GM13976 (cell line): ENCODE measurements around the gene MLLT3.

Experiments
- DNase-seq: peaks from one replicate; pipeline ENCODE4 v3.0.0; 2012; ENCODE audit warnings: low spot score
- CTCF ChIP-seq: IDR thresholded peaks from 2 replicates; pipeline ENCODE4 v1.5.1; 2012; ENCODE audit warnings: borderline replicate concordance, mild to moderate bottlenecking; ENCODE audit not compliant: insufficient read depth; ENCODE audit errors: extremely low read depth, missing control alignments, control extremely low read depth
- in situ Hi-C: fragments of 300-500 bp; cut with MboI; formaldehyde crosslinking; loops from one replicate; pipeline ENCODE4 v1.12.0; 2022; ENCODE audit warnings: low sequenced_read_pairs, mixed read lengths, inconsistent platforms; ENCODE audit not compliant: unreplicated experiment

Gene MLLT3

GRCh38 chr9:20404192-20404813 is 218.0 kb downstream of the MLLT3 start:
- DNase-seq: no peak
- in situ Hi-C loops: no loop called here
- TF ChIP-seq CTCF: no peak

- in situ Hi-C loops: no loop called here
- no peak for TF ChIP-seq CTCF
- no peak for DNase-seq
These were observed 219.0 kb downstream of the MLLT3 start for GRCh38 chr9:20403346-20403745.

DNA sequence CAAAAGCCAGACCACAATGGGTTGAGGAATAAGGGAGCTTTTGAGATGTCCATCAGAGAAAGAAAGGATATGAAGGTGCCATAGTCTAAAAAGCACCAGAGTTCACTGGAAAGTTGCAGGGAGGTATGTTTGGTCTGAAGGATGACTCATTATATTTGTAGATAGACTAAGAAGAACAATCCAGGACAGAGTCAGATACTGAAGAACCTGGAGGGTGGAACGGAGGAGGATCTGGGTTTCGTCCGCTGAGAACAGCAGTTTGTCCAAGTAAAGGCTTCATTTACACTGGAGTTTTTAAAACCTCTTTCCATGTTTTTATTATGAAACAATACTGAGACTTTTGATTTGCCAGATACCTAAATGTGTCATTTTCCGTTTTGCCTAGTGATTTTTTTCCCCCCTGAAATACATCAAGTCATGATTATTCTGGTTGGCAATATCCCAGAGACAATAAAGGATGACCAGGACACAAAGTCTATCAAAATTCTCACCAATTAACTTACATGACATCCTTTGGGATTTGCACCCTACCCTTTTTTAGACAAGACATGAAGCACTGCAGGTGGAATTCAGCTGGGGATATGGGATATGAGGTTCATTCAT is 219.9 kb downstream of the MLLT3 start:
- TF ChIP-seq CTCF: no peak
- DNase-seq: no peak
- in situ Hi-C loops: no loop called here

DNA sequence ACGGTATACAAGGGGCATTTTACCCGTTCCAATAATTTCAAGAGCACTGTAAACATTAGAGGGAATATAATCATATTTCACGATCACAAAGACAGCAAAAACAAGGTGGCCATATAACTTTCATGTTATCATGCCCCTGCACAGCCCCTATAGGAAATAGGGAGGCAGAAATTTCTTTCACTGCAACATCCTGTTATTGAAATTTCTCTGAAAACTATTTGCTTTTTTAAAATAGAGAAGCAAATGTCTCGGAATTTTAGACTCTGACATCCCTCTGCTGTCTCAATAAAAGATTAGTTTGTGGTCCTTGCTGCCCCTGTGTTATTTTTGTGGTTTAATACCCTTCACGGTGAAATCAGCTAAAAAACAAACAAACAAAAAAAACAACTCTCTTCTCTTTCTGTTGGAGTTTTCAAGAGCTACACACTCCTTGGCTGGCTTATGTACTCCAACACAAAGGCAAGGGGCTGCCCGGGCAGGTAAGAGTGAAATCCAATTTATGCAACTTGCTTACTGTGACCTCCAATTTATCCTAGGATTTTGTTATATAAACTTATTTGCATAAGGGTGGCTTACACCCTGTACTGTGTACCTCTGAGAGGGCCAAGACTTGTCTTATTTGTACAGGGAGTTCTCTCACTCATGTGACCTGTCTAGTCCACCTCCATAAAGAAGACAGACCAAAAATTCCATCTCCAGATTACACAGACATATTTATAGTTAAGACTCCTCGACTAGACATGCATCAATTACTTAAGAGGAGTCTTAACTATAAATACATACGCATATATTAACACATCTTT is 223.6 kb downstream of the MLLT3 start:
- in situ Hi-C loops: no loop called here
- TF ChIP-seq CTCF: no peak
- DNase-seq: no peak

DNA sequence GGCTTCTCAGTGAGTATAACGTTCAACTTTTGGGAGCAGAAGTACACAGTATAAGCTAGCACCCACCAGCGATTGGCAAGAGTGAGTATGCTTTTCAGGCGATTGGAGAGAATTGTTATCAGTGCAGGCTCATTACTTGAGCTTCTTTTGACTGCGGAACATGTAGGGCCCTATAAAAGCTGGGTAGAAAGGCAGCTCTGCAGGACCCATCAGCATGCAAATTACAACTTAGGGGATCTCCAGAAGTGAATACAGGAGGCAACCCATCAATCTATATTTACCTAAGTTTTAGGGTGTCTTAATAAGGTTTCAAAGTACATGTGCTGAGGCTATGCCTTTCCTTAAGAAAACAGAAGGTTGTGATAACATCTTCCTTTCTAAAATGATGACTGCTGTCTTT is 225.0 kb downstream of the MLLT3 start:
- no peak for DNase-seq
- TF ChIP-seq CTCF: no peak
- in situ Hi-C loops: no loop called here

DNA sequence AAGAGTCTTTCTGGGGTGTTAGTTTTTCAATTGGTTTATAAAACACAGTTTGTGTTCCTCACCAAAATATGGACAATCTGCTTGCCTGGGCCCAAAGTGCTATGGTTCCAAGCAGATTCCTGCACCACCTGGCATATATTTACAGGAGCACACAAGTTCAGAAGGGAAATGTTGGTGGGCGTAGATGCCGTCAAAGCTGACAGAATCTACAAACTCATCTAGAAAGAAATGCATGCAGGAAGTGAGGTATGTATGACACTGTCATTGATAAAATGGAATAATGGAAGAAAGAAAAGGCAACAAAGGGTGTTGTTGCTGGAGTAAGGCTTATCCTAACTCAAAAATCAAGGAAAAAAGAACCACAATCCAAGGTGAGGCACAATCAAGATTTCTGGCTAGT is 225.8 kb downstream of the MLLT3 start:
- in situ Hi-C loops: no loop called here
- no peak for TF ChIP-seq CTCF
- no peak for DNase-seq
